ENCODE measurements around the gene SEMA4D. TPM values are rescaled to one million over a fixed set of nuclear protein-coding genes. Genes with fewer than 3 reads are reported as not detected.
"Not testable (repeated sequence)": the region's sequence is repeated elsewhere in the genome, so short reads cannot be mapped to it uniquely, and the experiment has no call there.

The SEMA4D gene
- total RNA-seq, 4 donors from 2014 or later = 23.6 to 77.0 (median 41.3) TPM

GRCh38 chr9:89350988-89351557 is 146.8 kb downstream of the SEMA4D start:
- DNase-seq (peak; percentile 62 to 63), ATAC-seq (peak; percentile 86 to 92)
- Histone ChIP-seq H3K9me3 (no peaks in the 10 kb centered on the region), H3K27ac (peak overlapping the region; percentile 75 to 89 (median 82)), H3K4me1 (peaks cover 24 to 30% of the 10 kb centered on the region in 2 donors), H3K4me3 (no peak overlapping the region), H3K36me3 (peaks cover 2 to 91% of the 10 kb centered on the region in 2 donors), H3K27me3 (no peaks in the 10 kb centered on the region)
- TF ChIP-seq POLR2A (IDR thresholded peaks at IDR 0.05) (no peak), CTCF (IDR thresholded peaks at IDR 0.05 in 4 of 5, conservative IDR thresholded peaks at IDR 0.05 in 1 of 5) (no peak)
- in situ Hi-C loops (cut with MboI; ENCODE audit: low sequenced_read_pairs in 4 of 4) (no loop called here), intact Hi-C loops (cut with DNase I; ENCODE audit: low total_unique reads) (loop anchor here (5.0 kb wide), 1 partner anchor 34 kb away; the partner anchor contains the start of gene SECISBP2)

GRCh38 chr9:89349607-89350006 is 148.3 kb downstream of the SEMA4D start:
- intact Hi-C loops (cut with DNase I; ENCODE audit: low total_unique reads) (loop anchor here (5.0 kb wide), 1 partner anchor 32 kb away; the partner anchor contains the start of gene SECISBP2), in situ Hi-C loops (cut with MboI; ENCODE audit: low sequenced_read_pairs in 4 of 4) (no loop called here)
- peak overlapping the region; percentile 16 to 85 (median 77) for H3K27ac ChIP-seq
- no peaks in the 10 kb centered on the region for H3K9me3 ChIP-seq
- TF ChIP-seq POLR2A (IDR thresholded peaks at IDR 0.05) = no peak
- no peak for TF ChIP-seq CTCF (IDR thresholded peaks at IDR 0.05 in 4 of 5, conservative IDR thresholded peaks at IDR 0.05 in 1 of 5)
- DNase-seq (no peak), ATAC-seq (no peak)
- peaks cover 2 to 88% of the 10 kb centered on the region in 2 donors for H3K36me3 ChIP-seq
- H3K4me3 ChIP-seq = no peak overlapping the region
- H3K27me3 ChIP-seq = no peaks in the 10 kb centered on the region
- H3K4me1 ChIP-seq = peaks cover 24 to 29% of the 10 kb centered on the region in 2 donors

GRCh38 chr9:89347651-89348050 is 150.3 kb downstream of the SEMA4D start:
- H3K27ac ChIP-seq = no peak overlapping the region
- H3K36me3 ChIP-seq = peaks cover 6 to 90% of the 10 kb centered on the region in 2 donors
- no peaks in the 10 kb centered on the region for H3K9me3 ChIP-seq
- TF ChIP-seq POLR2A (IDR thresholded peaks at IDR 0.05) = no peak
- ATAC-seq (no peak), DNase-seq (no peak)
- no peak overlapping the region for H3K4me3 ChIP-seq
- no peaks in the 10 kb centered on the region for H3K27me3 ChIP-seq
- peaks cover 13 to 16% of the 10 kb centered on the region in 2 donors for H3K4me1 ChIP-seq
- in situ Hi-C loops (cut with MboI; ENCODE audit: low sequenced_read_pairs in 4 of 4) = no loop called here
- intact Hi-C loops (cut with DNase I; ENCODE audit: low total_unique reads) = no loop called here

GRCh38 chr9:89346696-89347095 is 151.2 kb downstream of the SEMA4D start:
- intact Hi-C loops (cut with DNase I; ENCODE audit: low total_unique reads) = no loop called here
- in situ Hi-C loops (cut with MboI; ENCODE audit: low sequenced_read_pairs in 4 of 4) = no loop called here
- no peak overlapping the region for H3K27ac ChIP-seq
- H3K27me3 ChIP-seq = no peaks in the 10 kb centered on the region
- DNase-seq (no peak), ATAC-seq (no peak)
- TF ChIP-seq POLR2A (IDR thresholded peaks at IDR 0.05) (no peak), CTCF (IDR thresholded peaks at IDR 0.05 in 4 of 5, conservative IDR thresholded peaks at IDR 0.05 in 1 of 5) (no peak)
- peaks cover 4 to 6% of the 10 kb centered on the region in 2 donors for H3K4me1 ChIP-seq
- peaks cover 6 to 92% of the 10 kb centered on the region in 2 donors for H3K36me3 ChIP-seq
- no peaks in the 10 kb centered on the region for H3K9me3 ChIP-seq
- no peak overlapping the region for H3K4me3 ChIP-seq

GRCh38 chr9:89345476-89345875 is 152.4 kb downstream of the SEMA4D start:
- ATAC-seq (no peak), DNase-seq (no peak)
- H3K27me3 ChIP-seq = no peaks in the 10 kb centered on the region
- H3K4me1 ChIP-seq = peaks cover 0 to 1% of the 10 kb centered on the region in 2 donors
- intact Hi-C loops (cut with DNase I; ENCODE audit: low total_unique reads) = no loop called here
- H3K36me3 ChIP-seq = peaks cover 6 to 92% of the 10 kb centered on the region in 2 donors
- no peaks in the 10 kb centered on the region for H3K9me3 ChIP-seq
- in situ Hi-C loops (cut with MboI; ENCODE audit: low sequenced_read_pairs in 4 of 4) = no loop called here
- no peak overlapping the region for H3K4me3 ChIP-seq
- no peak overlapping the region for H3K27ac ChIP-seq
- TF ChIP-seq CTCF (IDR thresholded peaks at IDR 0.05 in 4 of 5, conservative IDR thresholded peaks at IDR 0.05 in 1 of 5) (no peak), POLR2A (IDR thresholded peaks at IDR 0.05) (no peak)

GRCh38 chr9:89343812-89344211 is 154.1 kb downstream of the SEMA4D start:
- H3K4me3 ChIP-seq; H3K27ac ChIP-seq; H3K9me3 ChIP-seq; ATAC-seq; H3K4me1 ChIP-seq; DNase-seq; H3K27me3 ChIP-seq; in situ Hi-C loops (cut with MboI; ENCODE audit: low sequenced_read_pairs in 4 of 4); intact Hi-C loops (cut with DNase I; ENCODE audit: low total_unique reads): not testable (repeated sequence)
- peaks cover 8 to 92% of the 10 kb centered on the region in 2 donors for H3K36me3 ChIP-seq

All from gastrocnemius medialis (tissue), 4 donors.